HepG2 (cell line): ENCODE measurements around the gene DNAJC1. TPM values are rescaled to one million over a fixed set of nuclear protein-coding genes. Genes with fewer than 3 reads are reported as not detected.

Source experiments
- ATAC-seq: fragments of 200-7000 bp; cut with Tn5 transposase; 3 replicates; pipeline ENCODE4 v1.9.1; 2020; ENCODE audit warnings: mild to moderate bottlenecking, moderate library complexity
- BruUV-seq: library from RNA; stranded (reverse); fragments of 400-500 nt; replicated peaks from 2 replicates; lab custom pipeline; 2021; lab: Mats Ljungman, UMichigan
- CTCF ChIA-PET: fragments of 300-600 bp; formaldehyde crosslinking; extraction: SDS; loops from one replicate; lab custom pipeline; 2021; ENCODE audit warnings: low total read pairs, inconsistent platforms, low intra/inter-chr PET ratio; lab: Yijun Ruan, JAX
- POLR2A ChIA-PET: fragments of 350-600 bp; sonication (Branson Sonifier 250); formaldehyde crosslinking; loops from one replicate; lab custom pipeline; 2020; ENCODE audit warnings: antibody characterized with exemption, inconsistent platforms; lab: Yijun Ruan, JAX
- DNase-seq: peaks from one replicate; pipeline ENCODE4 v3.0.0-alpha.2; 2015; ENCODE audit warnings: low spot score
- FAIRE-seq: peaks from 3 replicates; lab custom pipeline; 2011; peaks lifted over from hg19 to GRCh38; lab: Jason Lieb, UNC
- H2AFZ ChIP-seq: one replicate; pipeline ENCODE4 v1.6.1; 2011; ENCODE audit warnings: low read length, inconsistent platforms
- H3K27ac ChIP-seq: fragments of 300-600 bp; 3 replicates; pipeline ENCODE4 v1.8.0; 2011; ENCODE audit warnings: mixed run types, mild to moderate bottlenecking, mixed read lengths, low read length, inconsistent platforms; ENCODE audit not compliant: insufficient read depth; ENCODE audit errors: extremely low read length
- H3K27me3 ChIP-seq, 2 experiments: fragments of 200-600 bp in 1 of 2; 2 replicates in 1 of 2; 3 replicates in 1 of 2; pipeline versions ENCODE4 v1.6.0 to v1.8.0; 2011; ENCODE audit warnings: low read length in 2 of 2, mild to moderate bottlenecking in 2 of 2, moderate library complexity in 2 of 2, inconsistent platforms in 1 of 2; ENCODE audit not compliant: insufficient read depth in 2 of 2, control insufficient read depth in 1 of 2
- H3K36me3 ChIP-seq, 2 experiments: fragments of 200-600 bp in 1 of 2; replicated peaks in 1 of 2; 2 replicates in 1 of 2; 3 replicates in 1 of 2; pipeline versions ENCODE4 v1.5.1 to v1.8.0; 2011; ENCODE audit warnings: low read length in 2 of 2, inconsistent platforms in 1 of 2; ENCODE audit not compliant: insufficient read depth in 2 of 2, control insufficient read depth in 1 of 2
- H3K4me1 ChIP-seq: 2 replicates; pipeline ENCODE4 v1.5.1; 2012; ENCODE audit warnings: low read length, inconsistent platforms; ENCODE audit not compliant: insufficient read depth
- H3K4me2 ChIP-seq: 2 replicates; pipeline ENCODE4 v1.6.0; 2011; ENCODE audit warnings: low read depth, low read length, inconsistent platforms
- H3K4me3 ChIP-seq, 3 experiments: fragments of 200-600 bp in 1 of 3; sonication (generic), shearing (Covaris generic) in 1 of 3; replicated peaks in 1 of 3; 2 replicates each; pipeline ENCODE4 v1.5.1; 2011 to 2016; ENCODE audit warnings: low read length in 3 of 3, inconsistent platforms in 2 of 3, low read depth in 2 of 3, mild to moderate bottlenecking in 2 of 3, control low read depth in 1 of 3, mixed read lengths in 1 of 3; ENCODE audit not compliant: insufficient read depth in 1 of 3
- H3K79me2 ChIP-seq: one replicate; pipeline ENCODE4 v1.6.1; 2011; ENCODE audit warnings: low read length, inconsistent platforms; ENCODE audit not compliant: insufficient read depth
- H3K9ac ChIP-seq: 2 replicates; pipeline ENCODE4 v1.6.0; 2011; ENCODE audit warnings: mild to moderate bottlenecking, low read depth, low read length, inconsistent platforms; ENCODE audit not compliant: insufficient read depth
- H3K9me3 ChIP-seq: 2 replicates; pipeline ENCODE4 v1.5.1; 2012; ENCODE audit warnings: mild to moderate bottlenecking, low read length
- H4K20me1 ChIP-seq: 2 replicates; pipeline ENCODE4 v1.6.0; 2011; ENCODE audit warnings: inconsistent platforms, mild to moderate bottlenecking, low read length, moderate library complexity; ENCODE audit not compliant: insufficient read depth
- CTCF ChIP-seq: sonication (generic); formaldehyde crosslinking; IDR thresholded peaks from 2 replicates; pipeline ENCODE4 v1.5.0; 2020; ENCODE audit warnings: mild to moderate bottlenecking, missing genetic modification reagents, moderate library complexity
- HOMEZ ChIP-seq: IDR thresholded peaks from 2 replicates; pipeline ENCODE4 v1.6.1; 2016; ENCODE audit warnings: low read depth
- IKZF5 ChIP-seq: IDR thresholded peaks from 2 replicates; pipeline ENCODE4 v1.6.1; 2018; ENCODE audit warnings: missing genetic modification reagents, mild to moderate bottlenecking, missing compliant biosample characterization
- MAFF ChIP-seq: IDR thresholded peaks from 2 replicates; pipeline ENCODE4 v1.6.1; 2011; ENCODE audit warnings: low read depth, low read length, improper control_type of control experiment
- NR1H2 ChIP-seq: sonication (generic); formaldehyde crosslinking; IDR thresholded peaks from 2 replicates; pipeline ENCODE4 v1.8.1; 2022; ENCODE audit warnings: low read depth, missing genetic modification reagents, borderline replicate concordance
- PRPF4 ChIP-seq: fragments of 200-400 bp; formaldehyde crosslinking; IDR thresholded peaks from 2 replicates; pipeline ENCODE4 v1.6.1; 2016; ENCODE audit warnings: low read length, low read depth; ENCODE audit not compliant: poor library complexity, severe bottlenecking
- RAD21 ChIP-seq: fragments of 450-650 bp; formaldehyde crosslinking; IDR thresholded peaks from 2 replicates; pipeline ENCODE4 v1.5.0; 2020; ENCODE audit warnings: mild to moderate bottlenecking
- ZFP90 ChIP-seq: sonication (generic); formaldehyde crosslinking; IDR thresholded peaks from 2 replicates; pipeline ENCODE4 v1.8.0; 2022; ENCODE audit warnings: missing genetic modification reagents, mild to moderate bottlenecking, inconsistent platforms, borderline replicate concordance
- ZFY ChIP-seq: sonication (generic); formaldehyde crosslinking; IDR thresholded peaks from 2 replicates; pipeline ENCODE4 v1.4.0; 2020; ENCODE audit warnings: missing genetic modification reagents
- ZNF101 ChIP-seq: sonication (generic); formaldehyde crosslinking; IDR thresholded peaks from 2 replicates; pipeline ENCODE4 v1.4.0; 2020; ENCODE audit warnings: mild to moderate bottlenecking, low read depth, missing genetic modification reagents, borderline replicate concordance
- ZNF136 ChIP-seq: sonication (generic); formaldehyde crosslinking; IDR thresholded peaks from 2 replicates; pipeline ENCODE4 v1.8.1; 2022; ENCODE audit warnings: low read depth, mild to moderate bottlenecking, moderate library complexity, missing genetic modification reagents
- ZNF670 ChIP-seq: sonication (generic); formaldehyde crosslinking; IDR thresholded peaks from 2 replicates; pipeline ENCODE4 v1.8.0; 2022; ENCODE audit warnings: mild to moderate bottlenecking, missing genetic modification reagents, borderline replicate concordance
- WGBS: methylation state at CpG from one replicate; pipeline ENCODE4 v1.1.6; 2017; ENCODE audit warnings: low lambda C conversion rate; 5-methylcytosine and 5-hydroxymethylcytosine counted together
- in situ Hi-C: cut with HindIII; loops from 2 replicates; pipeline ENCODE4 v1.10.0; 2017; ENCODE audit warnings: low pct_unique_long_range_greater_than_20kb; ENCODE audit not compliant: extremely low pct_ligation_motif_present
- intact Hi-C: fragments of 100-400 bp; cut with micrococcal nuclease; formaldehyde crosslinking; loops from one replicate; pipeline ENCODE4 v1.10.0; 2022; ENCODE audit not compliant: unreplicated experiment
- polyA plus RNA-seq, 8 experiments: library from polyadenylated mRNA; depleted of rRNA in 3 of 8; stranded (reverse) in 7 of 8; unstranded in 1 of 8; fragments of >200 nt; fragmentation: Illumina TruSeq in 4 of 8; extraction: Trizol in 4 of 8; gene quantifications; 2 replicates each; pipeline versions ENCODE4 v1.2.1 to v1.2.3, GENCODE V29; 2011 to 2016; ENCODE audit warnings: low read depth in 4 of 8, missing spikeins in 1 of 8, mixed read lengths in 1 of 8; ENCODE audit not compliant: insufficient read depth in 1 of 8
- total RNA-seq, 5 experiments: library from RNA; depleted of rRNA; stranded (reverse); fragments of >200 nt; fragmentation: Illumina TruSeq; extraction: Trizol; gene quantifications; 2 replicates each; pipeline ENCODE4 v1.2.3, GENCODE V29; 2016; ENCODE audit warnings: low read depth in 1 of 5
- TF ChIP-seq, protein P1 (sequence below): sonication (generic); formaldehyde crosslinking; IDR thresholded peaks from 2 replicates; pipeline ENCODE4 v1.5.1; 2020; ENCODE audit warnings: mild to moderate bottlenecking, missing genetic modification reagents, moderate library complexity
- TF ChIP-seq, protein P2 (sequence below): sonication (generic); formaldehyde crosslinking; IDR thresholded peaks from 2 replicates; pipeline ENCODE4 v1.9.0; 2022; ENCODE audit warnings: missing genetic modification reagents, mild to moderate bottlenecking, borderline replicate concordance

Gene DNAJC1
- total and polyA plus RNA-seq, 2 of the 13 experiments (the other 11 are each of a cell fraction or from before 2014, with no cell fraction given) = 9.9 to 16.6 TPM

- TF ChIP-seq PRPF4 (no peak), IKZF5 (CRISPR knock-in tag) (no peak), ZFP90 (CRISPR knock-in tag) (no peak), MAFF (no peak), ZNF670 (CRISPR knock-in tag) (no peak)
- TF ChIP-seq, protein P1, sequence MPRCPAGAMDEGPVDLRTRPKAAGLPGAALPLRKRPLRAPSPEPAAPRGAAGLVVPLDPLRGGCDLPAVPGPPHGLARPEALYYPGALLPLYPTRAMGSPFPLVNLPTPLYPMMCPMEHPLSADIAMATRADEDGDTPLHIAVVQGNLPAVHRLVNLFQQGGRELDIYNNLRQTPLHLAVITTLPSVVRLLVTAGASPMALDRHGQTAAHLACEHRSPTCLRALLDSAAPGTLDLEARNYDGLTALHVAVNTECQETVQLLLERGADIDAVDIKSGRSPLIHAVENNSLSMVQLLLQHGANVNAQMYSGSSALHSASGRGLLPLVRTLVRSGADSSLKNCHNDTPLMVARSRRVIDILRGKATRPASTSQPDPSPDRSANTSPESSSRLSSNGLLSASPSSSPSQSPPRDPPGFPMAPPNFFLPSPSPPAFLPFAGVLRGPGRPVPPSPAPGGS (CRISPR knock-in tag) = no peak
These were observed 13.1 kb downstream of the DNAJC1 start (continued) for GRCh38 chr10:21990449-21990848.

DNA sequence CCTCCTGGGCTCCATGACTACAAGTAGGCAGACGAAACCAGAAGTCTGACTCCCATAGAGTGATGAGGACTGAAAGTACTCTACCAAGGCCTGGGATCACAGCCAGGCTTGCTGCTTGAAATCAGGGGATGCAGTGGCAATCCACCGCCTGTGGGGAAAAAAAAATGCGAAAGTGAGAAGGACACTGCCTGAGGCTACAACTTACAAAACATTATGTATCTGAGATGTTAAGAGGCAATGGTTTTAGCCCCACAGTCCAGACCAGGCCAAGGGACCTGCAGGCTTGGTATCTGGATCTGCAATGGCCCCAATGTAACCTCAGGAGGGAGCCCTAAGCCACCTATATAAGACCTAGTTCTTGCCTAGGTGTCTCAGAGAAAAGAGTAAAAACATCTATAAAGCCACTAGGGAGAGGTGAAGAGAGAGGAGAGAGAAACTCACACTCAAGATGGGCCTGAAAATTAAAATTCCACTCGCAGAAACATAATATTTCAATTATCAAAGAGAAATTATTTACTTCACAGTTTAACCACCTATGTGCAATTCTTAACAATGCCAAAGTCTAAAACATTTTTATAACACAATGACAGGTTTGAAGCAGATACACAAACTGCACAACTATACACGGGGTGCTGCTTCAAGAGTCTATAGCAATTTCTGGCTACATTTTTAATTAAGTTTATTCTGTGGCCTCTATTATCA lies 13.9 kb downstream of the DNAJC1 start:
- Histone ChIP-seq H3K36me3 (no peaks in the 10 kb centered on the region), H3K9me3 (no peaks in the 10 kb centered on the region), H3K9ac (no peak overlapping the region), H3K27me3 (no peaks in the 10 kb centered on the region), H3K4me3 (no peak overlapping the region), H3K79me2 (peaks cover 1% of the 10 kb centered on the region), H3K4me2 (no peak overlapping the region), H2AFZ (no peak overlapping the region), H3K27ac (no peak overlapping the region), H3K4me1 (no peaks in the 10 kb centered on the region), H4K20me1 (no peaks in the 10 kb centered on the region)
- peak; percentile 53 for DNase-seq
- 37% methylated on average over 5 of the region's 5 CpGs for WGBS
- no TSS peak for BruUV-seq
- intact Hi-C loops = loop anchor here (1.0 to 10.0 kb wide), 2 partner anchors 995 to 1079 kb away; no protein-coding TSS in a partner anchor
- peak; percentile 100 for ATAC-seq
- ChIA-PET POLR2A (no interaction called here), CTCF (no interaction called here)
- in situ Hi-C loops = loop anchor here (5.0 to 25.0 kb wide), 2 partner anchors 573 to 1078 kb away; no protein-coding TSS in a partner anchor
- peak; percentile 12 for FAIRE-seq
- TF ChIP-seq ZFY (CRISPR knock-in tag) (peak; percentile 36; the same call in 1 of the 2 replicates), NR1H2 (no peak), ZNF101 (CRISPR knock-in tag) (no peak), CTCF (CRISPR knock-in tag) (peak; percentile 79), HOMEZ (CRISPR knock-in tag) (no peak), RAD21 (CRISPR knock-in tag) (peak; percentile 55; the same call in 1 of the 2 replicates), ZNF136 (CRISPR knock-in tag) (no peak)
- TF ChIP-seq, protein P2, sequence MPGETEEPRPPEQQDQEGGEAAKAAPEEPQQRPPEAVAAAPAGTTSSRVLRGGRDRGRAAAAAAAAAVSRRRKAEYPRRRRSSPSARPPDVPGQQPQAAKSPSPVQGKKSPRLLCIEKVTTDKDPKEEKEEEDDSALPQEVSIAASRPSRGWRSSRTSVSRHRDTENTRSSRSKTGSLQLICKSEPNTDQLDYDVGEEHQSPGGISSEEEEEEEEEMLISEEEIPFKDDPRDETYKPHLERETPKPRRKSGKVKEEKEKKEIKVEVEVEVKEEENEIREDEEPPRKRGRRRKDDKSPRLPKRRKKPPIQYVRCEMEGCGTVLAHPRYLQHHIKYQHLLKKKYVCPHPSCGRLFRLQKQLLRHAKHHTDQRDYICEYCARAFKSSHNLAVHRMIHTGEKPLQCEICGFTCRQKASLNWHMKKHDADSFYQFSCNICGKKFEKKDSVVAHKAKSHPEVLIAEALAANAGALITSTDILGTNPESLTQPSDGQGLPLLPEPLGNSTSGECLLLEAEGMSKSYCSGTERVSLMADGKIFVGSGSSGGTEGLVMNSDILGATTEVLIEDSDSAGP (CRISPR knock-in tag) = no peak
